Kidney tubule cell (primary cell): ENCODE data around the gene AGPAT4.
"Not testable (repeated sequence)": the region's sequence is repeated elsewhere in the genome, so short reads cannot be mapped to it uniquely, and the experiment has no call there.

Experiments
- DNase-seq: peaks from one replicate; pipeline ENCODE4 v3.0.0-alpha.2; 2018; ENCODE audit warnings: low spot score

Gene AGPAT4

DNA sequence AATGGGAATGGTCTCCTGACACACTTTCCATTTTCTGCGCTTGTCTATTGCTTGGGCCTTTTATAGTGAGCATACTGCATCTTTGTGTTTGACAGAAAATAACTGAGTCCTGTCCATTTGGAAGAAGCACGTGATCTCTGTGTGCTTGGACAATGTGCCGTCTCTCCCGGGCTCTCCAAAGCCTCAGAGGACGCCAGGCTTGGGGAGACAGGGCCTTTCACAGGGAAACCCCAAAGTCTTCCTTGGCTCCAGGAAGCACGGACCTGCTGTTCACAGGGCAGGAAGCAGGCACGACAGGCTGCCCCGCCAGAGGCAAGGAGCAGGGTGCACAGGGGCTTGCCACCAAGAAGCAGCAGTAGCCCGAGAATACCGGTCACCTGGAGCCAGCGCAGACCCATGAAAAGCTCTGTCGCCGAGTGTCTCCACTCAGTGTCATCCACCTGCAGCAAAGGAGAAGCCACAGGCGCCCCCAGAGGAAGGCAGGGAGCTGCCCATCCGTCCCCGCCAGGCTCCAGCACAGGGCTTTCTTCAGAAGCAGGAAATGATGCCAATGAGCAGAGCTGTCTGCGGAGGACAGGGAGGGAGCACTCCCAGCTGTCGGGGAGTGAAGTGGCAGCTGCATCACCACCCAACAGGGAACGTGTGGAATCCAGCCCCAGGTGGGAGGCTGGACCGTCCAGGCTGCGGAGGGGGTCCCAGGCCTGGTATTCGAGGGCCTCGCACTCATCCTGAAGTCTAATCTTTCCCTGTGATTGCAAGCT lies 135.1 kb downstream of the AGPAT4 start:
- DNase-seq, result no peak

GRCh38 chr6:161137839-161138542 lies 135.9 kb downstream of the AGPAT4 start:
- peak; percentile 41 for DNase-seq

- DNase-seq, result no peak
These were observed 136.5 kb downstream of the AGPAT4 start for GRCh38 chr6:161137320-161137719.

- no peak for DNase-seq
These were observed 137.2 kb downstream of the AGPAT4 start for GRCh38 chr6:161136655-161137054.

DNA sequence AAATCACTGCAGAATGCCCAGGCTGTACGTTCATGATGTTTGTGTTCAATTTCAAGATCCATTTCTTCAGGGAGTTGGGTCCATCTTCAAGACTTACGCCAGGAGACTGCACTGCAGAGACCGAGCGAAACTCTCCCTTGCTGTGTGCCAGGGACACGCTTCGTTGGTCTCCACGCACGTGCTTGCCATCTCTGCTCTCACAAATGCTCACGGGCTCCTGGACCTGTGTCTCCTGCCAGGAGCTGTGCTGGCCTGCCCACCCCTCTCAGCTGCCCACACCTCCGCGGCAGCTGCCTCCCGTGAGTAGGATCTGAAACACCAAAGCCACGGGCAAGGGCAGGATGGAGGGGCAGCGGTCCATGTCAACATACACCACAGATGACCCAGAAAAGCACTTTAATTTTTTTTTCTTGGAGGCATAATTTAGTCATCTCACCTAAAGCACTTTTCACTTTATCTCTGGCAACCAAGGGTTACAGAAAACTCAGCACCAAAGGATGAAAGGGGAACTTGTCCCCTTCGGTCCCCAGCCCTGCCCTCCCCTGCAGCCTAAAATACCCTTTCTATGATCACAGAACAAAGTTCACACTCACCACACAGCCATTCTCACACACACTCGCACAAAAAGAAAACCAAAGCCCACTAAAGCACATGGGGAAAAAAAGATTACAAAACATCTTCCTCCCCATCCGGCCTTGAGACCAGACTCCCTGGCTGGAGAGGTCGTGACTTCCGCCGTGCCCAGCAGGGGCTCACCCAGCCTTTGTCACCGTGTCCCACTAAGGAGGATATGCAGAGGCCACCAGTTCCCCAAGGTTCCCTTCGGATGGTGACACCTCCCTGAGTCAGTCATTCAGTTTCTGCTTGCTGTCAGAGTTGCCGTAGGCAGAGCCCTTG lies 137.9 kb downstream of the AGPAT4 start:
- DNase-seq, result peak; percentile 38

- no peak for DNase-seq
These were observed 139.1 kb downstream of the AGPAT4 start for GRCh38 chr6:161134550-161135298.

DNA sequence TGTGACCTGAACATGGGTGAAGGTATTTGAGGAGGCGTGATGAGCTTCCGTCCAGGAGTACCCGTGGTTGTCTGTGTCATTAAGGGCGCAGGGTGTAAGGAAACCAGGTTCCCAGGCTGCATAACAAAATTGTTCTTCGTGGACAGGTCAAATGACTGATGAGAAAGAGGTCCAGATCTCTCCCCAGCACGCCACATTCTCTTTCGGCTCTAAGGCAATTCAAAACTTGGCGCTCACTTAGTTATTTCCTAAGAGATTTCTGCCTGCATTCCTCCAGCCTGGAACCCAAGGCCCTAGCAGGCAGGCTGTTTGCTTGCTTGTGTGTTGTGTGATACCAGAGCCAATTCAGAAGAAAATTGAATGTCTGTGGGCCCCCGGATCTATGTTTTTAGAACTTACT lies 139.9 kb downstream of the AGPAT4 start:
- no peak for DNase-seq

GRCh38 chr6:161132384-161132783 lies 141.5 kb downstream of the AGPAT4 start:
- DNase-seq, result no peak

GRCh38 chr6:161130967-161131766 lies 142.7 kb downstream of the AGPAT4 start:
- DNase-seq, result no peak

GRCh38 chr6:161130541-161130940 lies 143.3 kb downstream of the AGPAT4 start:
- no peak for DNase-seq

GRCh38 chr6:161128680-161129196 lies 145.1 kb downstream of the AGPAT4 start:
- peak; percentile 81 for DNase-seq

DNA sequence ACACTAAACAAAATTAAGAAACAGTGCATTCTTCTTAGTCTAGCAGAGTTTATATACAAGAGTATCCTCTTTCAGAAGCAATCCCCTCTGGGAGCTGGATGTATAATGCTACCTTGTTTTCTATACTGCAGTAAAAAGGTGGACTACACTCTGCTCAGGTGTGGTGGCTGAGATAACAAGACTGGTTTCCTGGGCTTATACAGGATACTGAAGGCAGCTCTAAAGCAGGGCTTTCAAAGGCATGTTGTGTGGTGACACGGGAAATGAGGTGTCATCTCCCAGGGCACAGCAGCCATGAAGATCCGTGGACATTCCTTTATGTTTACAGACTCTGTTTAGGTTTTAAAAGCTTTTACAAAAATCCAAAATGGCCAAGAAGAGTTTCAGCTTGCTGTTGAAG lies 145.6 kb downstream of the AGPAT4 start:
- DNase-seq, result no peak

DNA sequence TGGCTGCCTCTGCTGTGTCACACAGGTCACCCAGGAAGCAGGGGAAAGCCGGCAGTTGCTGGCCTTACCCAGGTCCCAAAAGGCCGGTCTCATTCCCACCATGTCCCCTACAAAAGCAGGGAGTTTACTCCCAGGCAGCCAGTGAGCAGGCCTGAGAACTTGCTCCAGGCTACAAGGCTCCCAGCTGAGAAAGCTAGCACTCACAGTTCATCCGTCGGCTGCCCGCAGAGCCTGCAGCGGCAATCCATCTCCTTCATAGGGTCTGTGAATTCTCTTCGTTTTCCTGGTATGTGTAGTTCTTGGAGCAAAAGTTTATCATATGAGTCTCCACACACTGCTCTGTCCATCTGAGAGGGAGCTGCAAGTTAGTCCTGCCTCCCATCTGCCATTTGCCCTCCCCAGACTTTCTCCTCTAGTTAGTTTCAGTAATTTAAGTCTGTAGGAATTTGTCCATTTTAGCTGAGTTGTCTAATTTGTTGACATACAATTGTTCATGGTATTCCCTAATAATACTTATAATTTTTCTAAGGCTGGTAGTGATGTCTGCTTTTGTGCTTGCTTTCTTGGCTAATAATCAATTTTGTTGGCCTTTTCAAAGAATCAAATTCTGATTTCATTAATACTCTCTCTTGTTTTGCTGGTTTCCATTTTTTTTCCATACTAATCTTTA lies 146.7 kb downstream of the AGPAT4 start:
- DNase-seq, result no peak

GRCh38 chr6:161125591-161125990 lies 148.3 kb downstream of the AGPAT4 start:
- DNase-seq, result no peak

- not testable (repeated sequence) for DNase-seq
These were observed 150.5 kb downstream of the AGPAT4 start for GRCh38 chr6:161123319-161123718.

DNA sequence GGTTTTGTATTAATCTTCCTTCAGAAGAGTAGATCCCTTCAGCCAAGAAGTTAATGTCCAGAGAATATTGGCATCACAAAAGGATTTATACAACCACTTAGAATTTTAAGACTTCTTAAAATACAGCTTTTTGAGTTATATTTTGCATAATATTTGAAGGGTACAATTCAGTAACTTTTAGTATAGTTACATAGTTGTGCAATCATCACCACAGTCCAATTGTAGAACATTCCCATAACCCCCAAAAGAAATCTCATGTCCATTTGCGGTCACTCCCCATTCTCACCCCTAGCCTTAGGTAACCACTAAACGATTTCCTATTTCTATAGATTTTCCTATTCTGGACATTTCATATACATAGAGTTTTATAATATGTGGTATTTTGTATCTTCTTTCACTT lies 155.9 kb downstream of the AGPAT4 start:
- DNase-seq, result no peak

DNA sequence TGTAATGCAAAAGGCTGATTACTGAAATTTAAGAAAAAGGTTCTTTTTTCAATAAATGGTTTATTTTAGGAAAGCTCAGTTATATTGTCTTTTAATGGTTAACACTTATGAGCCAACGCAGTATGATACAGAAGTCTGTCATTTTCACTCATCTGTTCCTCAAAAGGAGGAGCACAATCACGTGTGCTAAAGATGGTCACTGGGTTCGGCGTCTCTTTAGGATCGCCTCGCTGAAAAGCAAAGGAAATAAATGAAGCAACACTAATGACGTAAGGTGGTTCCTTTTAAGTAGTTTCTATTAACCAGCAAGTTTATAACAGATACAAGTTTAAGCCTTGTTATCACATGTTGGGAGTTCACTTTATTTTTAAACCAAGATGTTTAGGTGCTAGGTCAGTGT lies 156.6 kb downstream of the AGPAT4 start:
- no peak for DNase-seq

DNA sequence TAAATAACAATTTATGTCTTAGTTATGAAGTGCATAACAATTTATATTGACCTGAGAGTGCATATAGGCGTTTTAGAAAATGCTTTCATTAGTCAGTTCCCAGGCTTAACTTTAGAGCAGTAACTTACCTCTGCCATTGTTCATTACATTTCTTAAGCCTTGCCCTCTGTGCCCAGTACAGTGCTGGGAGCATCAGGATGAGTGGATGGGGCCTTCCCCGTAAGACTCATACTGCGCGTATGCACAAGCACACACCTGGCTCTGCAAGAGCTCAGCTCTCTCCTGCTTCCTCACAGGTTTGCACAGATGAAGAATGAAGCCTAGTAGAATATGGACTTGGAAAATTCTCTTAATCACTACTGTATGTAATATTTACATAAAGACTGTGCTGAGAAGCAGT lies 157.3 kb downstream of the AGPAT4 start:
- DNase-seq, result no peak

DNA sequence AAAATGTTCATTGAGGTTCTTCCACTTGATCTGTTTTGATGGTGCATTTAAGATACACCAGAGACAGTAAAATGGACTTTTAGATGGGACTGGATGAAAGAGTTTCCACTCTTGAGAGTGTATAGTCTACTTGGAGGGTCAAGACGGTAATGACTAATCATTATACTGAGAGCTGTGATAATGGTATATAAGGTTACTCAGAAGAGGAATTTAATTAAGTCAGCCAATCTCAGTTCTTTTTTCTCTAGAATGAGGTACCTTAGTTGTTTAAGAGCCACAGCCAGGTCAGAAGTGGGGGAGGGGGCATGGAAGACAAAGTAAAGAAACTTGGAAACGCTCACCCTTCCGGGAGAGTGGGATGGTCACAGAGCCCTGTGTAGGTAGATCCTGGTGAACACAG lies 158.4 kb downstream of the AGPAT4 start:
- DNase-seq, result no peak

DNA sequence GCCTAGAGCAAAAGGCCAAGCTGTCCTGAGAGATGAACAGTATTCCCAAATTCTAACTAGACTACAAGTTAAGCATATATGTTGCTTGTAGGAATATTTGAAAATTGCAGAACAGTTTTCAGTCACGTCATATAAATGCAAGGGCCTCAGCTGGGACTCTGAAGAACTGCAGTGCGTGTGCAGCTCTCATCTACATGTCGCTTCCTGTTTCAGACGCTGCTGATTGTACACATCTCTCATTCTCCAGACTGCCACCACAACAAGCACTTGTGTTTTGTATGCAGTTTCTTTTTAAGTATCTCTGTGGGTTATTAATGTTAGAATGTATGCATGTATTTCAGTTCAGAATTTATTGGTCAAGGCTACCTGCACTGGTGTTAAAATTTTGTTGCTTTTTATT lies 162.6 kb downstream of the AGPAT4 start:
- DNase-seq, result no peak
